GM18870 (cell line): ENCODE measurements around the gene ADNP.

Source experiments
- ATAC-seq: cut with Tn5 transposase; IDR thresholded peaks from one replicate; pipeline ENCODE4 v1.9.1; 2021; ENCODE audit warnings: moderate library complexity; ENCODE audit not compliant: unreplicated experiment

The ADNP gene

GRCh38 chr20:50874111-50874757 lies 57.0 kb downstream of the ADNP start:
- ATAC-seq, result no peak

- no peak for ATAC-seq
Observed at GRCh38 chr20:50873585-50873984, 57.7 kb downstream of the ADNP start.

DNA sequence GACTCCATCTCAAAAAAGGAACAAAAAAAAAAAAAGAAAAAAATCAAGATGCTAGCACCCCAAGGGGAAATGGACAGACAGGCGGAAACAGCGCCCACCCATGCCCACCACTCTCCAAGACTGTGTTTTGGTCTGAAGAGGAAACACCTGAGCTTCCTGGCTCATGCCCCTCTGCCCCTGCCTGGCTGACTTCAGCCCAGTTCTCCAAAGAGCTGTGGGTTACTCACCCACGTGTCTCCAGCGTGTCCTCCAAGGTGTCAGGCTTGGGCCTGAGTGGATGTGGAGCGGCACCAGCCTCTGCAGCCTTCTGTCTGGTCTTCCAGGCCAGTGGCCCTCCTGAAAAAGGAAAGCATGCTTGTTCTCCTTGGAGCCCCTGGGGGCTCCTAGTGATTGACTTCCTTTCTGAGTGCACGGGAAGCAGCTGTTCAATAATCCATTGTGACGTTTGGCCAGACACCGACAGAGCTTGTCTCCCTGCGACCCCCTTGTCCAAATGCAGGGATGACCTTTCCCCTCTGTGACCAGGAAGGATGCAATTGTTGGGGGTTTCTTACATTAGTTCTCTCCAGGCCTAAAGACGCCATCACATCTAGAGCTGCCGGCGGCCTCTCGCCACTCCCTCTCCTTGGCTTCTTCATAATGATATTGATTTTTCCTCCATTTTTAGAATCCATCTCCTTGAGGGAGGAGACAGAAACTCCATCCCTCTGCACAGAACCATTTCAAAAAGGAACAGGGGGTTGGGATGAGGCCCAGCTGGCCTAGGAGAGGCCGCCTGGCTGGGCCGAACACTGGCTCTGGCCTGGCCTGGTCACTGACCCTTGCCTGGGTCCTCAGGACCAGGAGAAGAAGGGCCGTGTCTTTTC lies 58.4 kb downstream of the ADNP start:
- no peak for ATAC-seq

- ATAC-seq, result no peak
Observed at GRCh38 chr20:50870561-50871161, 60.6 kb downstream of the ADNP start.

DNA sequence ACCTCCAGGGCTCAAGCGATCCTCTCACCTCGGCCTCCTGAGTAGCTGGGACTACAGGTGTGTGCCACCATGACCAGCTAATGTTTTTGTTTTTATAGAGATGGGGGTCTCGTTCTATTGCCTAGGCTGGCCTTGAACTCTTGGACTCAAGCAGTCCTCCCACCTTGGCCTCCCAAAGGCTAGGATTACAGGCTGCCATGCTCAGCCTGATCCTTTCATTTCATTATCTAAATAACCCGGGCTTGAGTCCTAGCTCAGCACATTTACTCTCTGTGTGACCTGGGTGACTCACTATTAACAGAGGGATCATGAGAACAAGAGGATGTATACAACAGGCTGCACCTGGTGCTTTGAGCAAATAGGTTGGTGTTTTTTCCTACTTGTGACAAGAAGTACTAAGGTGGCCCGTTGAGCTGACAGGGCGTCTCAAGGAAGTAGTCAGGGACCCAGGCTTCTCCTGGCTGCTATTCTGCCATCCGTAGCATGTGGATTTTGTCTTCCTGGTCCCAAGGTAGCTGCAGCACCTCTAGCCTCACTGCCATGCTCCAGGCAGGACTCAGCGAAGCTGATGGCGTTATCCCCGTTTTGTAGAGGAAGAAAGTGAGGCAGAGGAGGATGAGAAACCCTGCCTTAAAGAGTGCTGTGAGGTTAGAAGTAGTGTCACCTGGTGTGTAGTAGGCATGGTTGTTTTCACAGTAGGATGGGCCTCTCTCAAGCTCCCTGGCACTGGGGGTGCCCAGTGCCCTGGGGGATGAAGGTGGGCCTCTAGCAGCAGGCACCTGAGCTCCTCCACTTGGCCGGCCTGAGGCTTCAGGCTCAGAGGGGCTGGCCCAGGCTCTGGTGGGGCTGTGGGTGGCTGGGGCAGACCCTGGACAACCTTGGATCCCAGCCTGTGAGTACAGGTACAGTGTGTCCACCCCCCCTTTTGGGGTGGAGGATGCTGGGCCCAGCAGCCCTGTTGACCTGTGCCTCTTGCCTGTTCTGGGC lies 62.4 kb downstream of the ADNP start:
- ATAC-seq, result no peak

GRCh38 chr20:50867805-50868204 lies 63.4 kb downstream of the ADNP start:
- no peak for ATAC-seq

GRCh38 chr20:50866831-50867230 lies 64.4 kb downstream of the ADNP start:
- ATAC-seq, result no peak

DNA sequence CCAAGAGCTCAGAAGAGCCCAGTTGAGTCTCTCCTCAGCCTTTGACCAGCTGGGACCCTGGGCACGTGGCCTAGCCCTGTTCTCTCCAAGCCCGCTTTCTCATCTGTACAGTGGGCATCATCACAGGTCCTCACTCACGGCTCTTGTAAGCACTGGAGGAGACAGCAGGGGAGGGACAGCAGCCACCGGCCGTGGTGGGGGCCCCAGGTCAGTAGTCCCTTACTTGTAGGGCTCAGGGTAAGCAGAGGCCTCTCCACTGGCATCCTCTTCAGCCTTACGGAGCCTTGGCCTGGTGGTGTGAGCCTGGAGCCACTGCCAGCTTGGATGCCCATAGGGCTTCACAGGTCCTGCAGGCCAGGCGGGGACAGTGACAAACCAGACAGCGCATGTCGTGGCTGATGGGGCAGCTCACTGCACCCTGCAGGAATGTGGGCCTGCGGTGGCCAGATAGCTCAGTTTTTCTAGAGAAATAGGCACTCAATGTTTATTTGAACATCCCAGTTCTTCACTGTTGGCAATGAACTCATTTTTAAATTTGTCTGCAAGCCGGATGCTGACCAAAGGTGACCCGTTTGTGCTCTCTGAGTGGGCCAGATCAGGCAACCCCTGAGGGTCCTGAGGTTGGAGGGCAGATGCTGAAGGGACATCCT lies 65.1 kb downstream of the ADNP start:
- ATAC-seq, result no peak

DNA sequence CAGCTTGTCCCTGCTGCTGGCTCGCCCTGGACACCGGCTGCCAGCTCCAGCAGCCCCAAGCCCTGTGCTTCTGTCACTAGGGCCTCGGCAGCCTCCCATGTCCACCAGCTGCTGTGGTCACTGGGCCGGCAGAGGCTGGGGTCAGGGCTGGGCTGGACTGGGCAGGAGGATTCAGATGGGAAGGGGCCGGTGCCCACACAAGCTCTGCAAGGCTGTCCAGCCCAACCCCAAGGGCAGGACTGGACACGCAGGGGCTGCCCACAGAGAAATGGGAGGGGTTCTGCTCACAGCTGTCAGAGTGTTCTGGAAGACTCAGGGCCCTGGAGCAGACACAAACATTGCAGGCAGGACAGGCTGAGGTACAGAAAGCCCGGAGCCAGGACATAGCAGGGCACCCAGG lies 65.6 kb downstream of the ADNP start:
- ATAC-seq, result no peak

GRCh38 chr20:50865114-50865513 lies 66.1 kb downstream of the ADNP start:
- no peak for ATAC-seq

DNA sequence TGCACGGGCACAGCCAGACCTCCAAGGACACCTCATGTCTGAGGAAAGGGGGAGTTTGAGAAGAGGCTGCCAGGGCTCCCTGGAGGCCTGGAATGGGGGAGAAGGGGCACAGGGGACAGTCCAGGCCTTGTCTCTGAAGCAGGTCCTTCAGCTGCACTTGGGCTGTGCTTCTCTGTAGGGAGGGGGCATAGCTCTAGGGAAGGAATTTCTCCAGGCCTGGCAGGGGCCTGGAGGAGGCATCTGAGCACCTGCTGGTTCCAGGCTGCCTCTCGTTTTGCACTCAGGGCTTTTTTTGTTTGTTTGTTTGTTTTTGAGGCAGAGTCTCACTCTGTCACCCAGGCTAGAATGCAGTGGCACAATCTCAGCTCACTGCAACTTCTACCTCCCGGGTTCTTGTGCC lies 68.7 kb downstream of the ADNP start:
- ATAC-seq, result no peak

GRCh38 chr20:50861012-50861411 lies 70.2 kb downstream of the ADNP start:
- no peak for ATAC-seq

DNA sequence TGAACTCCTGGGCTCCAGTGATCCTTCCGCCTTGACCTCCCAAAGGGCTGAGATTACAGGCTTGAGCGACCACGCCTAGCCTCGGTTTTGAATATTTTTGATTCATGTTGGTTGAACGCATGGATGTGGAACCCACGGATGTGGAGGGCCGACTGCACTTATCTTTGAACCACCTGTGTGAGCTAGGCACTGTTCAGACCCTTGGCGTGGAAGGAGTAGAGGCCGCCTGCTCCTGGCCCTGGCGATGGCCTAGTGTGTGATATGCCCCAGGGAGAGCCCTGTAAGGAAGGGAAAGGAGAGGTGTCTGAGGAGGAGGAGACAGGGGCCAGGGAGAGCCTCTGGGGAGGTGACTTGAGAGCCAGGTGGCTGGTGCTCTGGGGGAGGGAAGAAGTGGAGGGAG lies 72.1 kb downstream of the ADNP start:
- ATAC-seq, result no peak

DNA sequence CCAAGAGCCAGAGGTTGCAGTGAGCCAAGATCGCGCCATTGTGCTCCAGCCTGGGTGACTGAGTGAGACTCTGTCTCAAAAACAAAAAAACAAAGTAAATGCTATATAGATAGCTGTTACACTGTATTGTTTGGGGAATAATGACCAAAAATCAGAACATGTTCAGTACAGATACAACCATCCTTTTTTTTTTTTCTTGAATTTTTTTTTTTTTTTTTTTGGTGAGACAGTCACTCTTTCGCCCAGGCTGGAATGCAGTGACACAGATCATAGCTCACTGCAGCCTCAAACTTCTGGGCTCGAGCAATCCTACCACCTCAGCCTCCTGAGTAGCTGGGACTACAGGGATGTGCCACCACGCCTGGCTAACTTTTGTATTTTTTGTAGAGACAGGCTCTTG lies 72.7 kb downstream of the ADNP start:
- no peak for ATAC-seq

GRCh38 chr20:50857348-50857747 lies 73.9 kb downstream of the ADNP start:
- no peak for ATAC-seq

- no peak for ATAC-seq
Observed at GRCh38 chr20:50856475-50857041, 74.7 kb downstream of the ADNP start.

DNA sequence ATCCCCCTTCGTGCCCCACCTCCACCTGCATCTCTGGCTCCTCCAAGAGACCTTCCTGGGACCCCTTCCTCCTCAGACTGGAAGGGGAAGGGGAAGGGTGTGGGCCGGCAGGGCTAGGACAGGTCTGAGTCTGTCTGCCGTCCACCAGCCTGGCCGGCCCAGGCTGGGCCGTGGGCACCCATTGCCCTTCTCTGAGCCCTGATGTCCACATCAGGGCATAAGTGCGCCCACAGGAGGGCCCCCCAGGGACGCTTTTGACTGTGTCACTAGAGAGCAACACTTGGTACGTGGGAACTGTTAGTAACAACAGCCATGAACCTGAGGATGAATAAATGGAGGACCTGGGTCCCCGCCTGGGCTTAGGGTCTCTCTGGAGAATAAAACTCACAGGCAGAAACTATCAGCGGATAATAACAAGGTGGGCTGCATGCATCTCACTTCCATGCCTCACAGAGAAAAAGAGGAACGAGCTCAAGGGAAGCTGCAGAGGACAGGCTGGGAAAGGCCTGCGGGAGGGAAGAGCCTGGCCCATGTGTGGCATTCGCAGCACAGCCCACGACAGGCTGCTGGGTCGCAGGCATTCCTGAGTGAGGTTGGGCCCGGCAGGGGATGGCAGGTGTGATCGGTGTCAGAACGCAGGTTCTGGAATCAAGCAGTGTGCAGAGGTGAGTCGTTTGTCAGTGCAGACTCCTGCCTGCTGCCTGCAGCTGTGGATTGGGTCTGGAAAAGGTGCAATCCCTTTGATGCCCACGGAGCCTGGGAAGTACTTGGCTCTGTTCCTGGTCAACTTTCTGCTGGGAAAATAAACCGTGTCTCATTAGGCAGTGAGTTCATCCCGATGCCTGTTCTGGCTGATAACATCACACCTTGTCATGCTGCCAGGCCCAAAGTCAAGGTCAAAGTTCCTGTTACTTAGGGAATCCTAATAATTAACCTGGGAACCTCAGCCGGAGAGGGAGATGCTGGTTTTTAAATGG lies 75.5 kb downstream of the ADNP start:
- ATAC-seq, result no peak

DNA sequence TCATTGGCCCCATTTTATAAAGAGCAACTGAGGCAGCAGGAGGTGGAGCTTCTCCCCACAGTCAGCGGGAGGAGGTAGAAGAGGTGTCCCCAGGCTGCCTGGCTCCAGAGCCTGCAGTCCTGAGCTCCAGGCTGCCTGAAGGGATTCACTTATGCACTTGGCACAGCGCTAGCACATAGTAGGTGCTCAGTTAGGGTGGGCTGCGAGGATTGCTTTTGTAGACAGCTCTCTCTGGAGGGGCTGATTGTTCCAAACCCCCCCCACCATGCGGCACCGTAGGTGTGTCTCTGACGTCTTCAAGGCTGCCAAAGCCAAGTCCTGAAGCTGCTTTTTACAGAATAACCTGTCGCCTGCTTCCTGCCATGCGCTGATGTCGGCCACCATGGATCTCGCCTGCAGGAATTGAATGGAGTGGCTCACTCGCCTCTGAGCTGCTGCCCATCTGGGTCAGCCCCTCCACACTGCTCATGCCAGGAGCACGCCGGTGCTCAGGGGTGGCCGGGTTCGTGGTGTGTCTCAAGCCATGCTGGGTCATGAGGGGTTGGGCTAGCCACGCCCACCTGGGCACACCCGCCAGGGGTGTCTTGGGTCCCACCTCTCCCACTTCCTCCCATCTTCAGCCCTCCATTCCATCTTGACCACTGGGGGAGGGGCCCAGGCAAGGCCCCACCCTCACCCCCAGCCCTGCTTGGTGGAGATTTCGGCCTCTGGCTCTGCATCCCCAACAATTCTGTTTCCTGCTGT lies 76.6 kb downstream of the ADNP start:
- ATAC-seq, result no peak
